T-helper 2 cell treated with Interferon-gamma antibody and Interleukin-4, amounts not matched to agents 100 ng/mL and 5 ng/mL, for 36 hours (primary cell): ENCODE measurements around the gene FRMPD2. TPM values are rescaled to one million over a fixed set of nuclear protein-coding genes. Genes with fewer than 3 reads are reported as not detected.

Experiments used
- intact Hi-C: fragments of 100-400 bp; cut with micrococcal nuclease; formaldehyde crosslinking; loops from one replicate; pipeline ENCODE4 v1.15.1; 2023
- total RNA-seq: library from RNA; stranded (reverse); gene quantifications from 2 replicates; pipeline ENCODE4 v1.2.3, GENCODE V29; 2022

The FRMPD2 gene, protein sequence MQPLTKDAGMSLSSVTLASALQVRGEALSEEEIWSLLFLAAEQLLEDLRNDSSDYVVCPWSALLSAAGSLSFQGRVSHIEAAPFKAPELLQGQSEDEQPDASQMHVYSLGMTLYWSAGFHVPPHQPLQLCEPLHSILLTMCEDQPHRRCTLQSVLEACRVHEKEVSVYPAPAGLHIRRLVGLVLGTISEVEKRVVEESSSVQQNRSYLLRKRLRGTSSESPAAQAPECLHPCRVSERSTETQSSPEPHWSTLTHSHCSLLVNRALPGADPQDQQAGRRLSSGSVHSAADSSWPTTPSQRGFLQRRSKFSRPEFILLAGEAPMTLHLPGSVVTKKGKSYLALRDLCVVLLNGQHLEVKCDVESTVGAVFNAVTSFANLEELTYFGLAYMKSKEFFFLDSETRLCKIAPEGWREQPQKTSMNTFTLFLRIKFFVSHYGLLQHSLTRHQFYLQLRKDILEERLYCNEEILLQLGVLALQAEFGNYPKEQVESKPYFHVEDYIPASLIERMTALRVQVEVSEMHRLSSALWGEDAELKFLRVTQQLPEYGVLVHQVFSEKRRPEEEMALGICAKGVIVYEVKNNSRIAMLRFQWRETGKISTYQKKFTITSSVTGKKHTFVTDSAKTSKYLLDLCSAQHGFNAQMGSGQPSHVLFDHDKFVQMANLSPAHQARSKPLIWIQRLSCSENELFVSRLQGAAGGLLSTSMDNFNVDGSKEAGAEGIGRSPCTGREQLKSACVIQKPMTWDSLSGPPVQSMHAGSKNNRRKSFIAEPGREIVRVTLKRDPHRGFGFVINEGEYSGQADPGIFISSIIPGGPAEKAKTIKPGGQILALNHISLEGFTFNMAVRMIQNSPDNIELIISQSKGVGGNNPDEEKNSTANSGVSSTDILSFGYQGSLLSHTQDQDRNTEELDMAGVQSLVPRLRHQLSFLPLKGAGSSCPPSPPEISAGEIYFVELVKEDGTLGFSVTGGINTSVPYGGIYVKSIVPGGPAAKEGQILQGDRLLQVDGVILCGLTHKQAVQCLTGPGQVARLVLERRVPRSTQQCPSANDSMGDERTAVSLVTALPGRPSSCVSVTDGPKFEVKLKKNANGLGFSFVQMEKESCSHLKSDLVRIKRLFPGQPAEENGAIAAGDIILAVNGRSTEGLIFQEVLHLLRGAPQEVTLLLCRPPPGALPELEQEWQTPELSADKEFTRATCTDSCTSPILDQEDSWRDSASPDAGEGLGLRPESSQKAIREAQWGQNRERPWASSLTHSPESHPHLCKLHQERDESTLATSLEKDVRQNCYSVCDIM (N-terminal part only)
- total RNA-seq = not detected in 2 replicates

DNA sequence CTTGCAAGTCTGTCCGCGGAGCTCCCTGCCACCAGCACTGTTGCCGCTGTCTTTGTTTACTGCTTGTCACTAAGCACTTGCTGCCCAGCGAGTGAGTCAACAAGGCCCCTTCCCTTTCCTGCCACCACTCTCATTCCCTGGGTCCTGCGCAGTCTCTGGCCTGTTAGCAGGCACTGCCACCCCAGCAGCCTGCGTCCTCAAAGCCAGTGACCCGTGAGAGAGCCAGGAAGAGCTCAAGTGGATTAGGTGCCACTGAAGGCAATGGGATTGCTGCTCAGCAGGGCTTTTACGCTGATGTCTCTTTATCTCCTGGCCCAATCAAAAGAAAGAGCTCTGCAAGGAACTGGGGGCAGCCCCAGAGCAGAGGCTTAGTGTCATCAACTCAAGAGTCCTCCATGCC is at the start of gene FRMPD2:
TSS of gene FRMPD2 (minus strand) at position 61 of the 400 bp plus-strand sequence. CDS start 129 bp downstream, outside the sequence.
- intact Hi-C loops = no loop called here

DNA sequence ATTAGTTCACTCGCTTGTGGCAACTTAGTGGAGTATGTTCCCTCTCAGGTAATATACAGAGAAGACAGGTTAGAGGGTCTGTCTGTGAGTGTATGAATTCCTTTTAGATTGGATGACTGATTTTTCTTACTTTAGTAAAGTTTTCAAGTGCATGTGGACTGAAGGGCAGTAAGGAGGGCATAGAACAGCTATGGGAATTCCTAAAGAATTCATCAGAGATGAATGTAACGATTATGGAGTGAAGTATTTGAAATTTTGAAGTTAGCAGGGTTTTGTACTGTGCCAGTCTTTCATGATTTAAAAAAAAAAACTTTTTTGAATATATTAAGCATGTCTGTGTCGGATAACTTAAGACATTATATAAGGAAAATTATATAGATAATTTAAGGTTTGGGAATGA is 47.5 kb upstream of the FRMPD2 start:
- intact Hi-C loops = no loop called here

DNA sequence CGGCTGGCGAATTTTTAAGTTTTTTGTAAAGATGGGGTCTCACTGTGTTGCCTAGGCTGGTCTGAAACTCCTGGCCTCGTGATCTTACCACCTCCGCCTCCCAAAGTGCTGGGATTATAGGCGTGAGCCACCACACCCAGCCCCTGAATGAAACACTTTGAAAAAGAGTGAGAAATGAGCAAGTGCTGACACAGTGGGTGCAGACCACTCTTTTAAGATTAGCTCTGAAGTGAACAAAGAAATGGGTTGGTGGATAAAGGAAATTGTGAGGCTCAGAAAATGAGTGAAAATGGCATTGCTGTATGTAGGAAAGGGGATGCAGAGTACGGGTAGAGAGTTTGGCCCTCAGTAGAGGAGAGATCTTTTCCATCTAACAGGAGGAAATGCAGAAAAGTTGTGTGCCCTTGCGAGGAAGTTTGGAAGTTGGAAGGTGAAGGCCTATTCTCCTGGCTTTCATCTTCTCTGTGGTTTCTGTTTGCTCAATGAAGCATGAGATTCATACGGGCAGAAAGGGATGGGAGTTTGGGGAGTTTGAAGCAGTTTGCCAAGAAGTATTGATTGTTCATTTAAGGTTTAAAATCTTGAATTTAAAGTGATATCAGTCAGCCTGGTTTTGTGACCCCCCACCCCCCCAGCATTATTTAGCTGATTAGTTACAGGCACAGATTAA is 43.0 kb upstream of the FRMPD2 start:
- intact Hi-C loops = no loop called here

DNA sequence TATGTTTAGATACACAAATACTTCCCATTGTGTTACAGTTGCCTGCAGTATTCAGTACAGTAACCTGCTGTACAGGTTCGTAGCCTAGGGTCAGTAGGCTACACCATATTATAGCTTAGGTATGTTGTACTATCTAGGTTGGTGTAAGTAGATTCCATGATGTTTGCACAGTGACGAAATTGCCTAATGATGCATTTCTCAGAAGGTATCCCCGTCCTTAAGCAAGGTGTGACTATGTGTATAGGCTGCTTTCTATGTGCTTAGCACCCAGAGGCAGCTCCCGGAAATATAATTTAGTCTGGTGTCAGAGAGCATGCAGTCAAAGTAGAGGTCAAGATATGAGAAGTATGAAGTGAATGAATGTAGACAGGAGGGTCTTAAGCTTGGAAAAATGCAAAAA is 41.7 kb upstream of the FRMPD2 start:
- intact Hi-C loops = no loop called here

DNA sequence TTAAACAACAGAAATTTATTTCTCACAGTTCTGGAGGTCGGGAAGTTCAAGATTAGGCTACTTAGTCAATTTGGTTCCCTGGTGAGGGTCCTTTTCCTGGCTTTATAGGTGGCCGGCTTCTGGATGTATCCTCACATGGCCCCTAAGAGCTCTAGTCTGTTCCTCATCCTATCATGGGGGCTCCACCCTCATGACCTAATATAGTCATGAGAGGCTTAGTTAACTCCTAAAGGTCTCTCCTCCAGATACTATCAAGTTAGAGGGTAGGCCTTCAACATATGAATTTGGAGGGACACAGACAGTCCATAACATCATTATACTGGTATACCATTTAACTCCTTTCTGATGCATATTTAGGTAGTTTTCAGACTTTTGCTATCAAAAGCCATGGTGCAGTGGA is 39.6 kb upstream of the FRMPD2 start:
- intact Hi-C loops = no loop called here

DNA sequence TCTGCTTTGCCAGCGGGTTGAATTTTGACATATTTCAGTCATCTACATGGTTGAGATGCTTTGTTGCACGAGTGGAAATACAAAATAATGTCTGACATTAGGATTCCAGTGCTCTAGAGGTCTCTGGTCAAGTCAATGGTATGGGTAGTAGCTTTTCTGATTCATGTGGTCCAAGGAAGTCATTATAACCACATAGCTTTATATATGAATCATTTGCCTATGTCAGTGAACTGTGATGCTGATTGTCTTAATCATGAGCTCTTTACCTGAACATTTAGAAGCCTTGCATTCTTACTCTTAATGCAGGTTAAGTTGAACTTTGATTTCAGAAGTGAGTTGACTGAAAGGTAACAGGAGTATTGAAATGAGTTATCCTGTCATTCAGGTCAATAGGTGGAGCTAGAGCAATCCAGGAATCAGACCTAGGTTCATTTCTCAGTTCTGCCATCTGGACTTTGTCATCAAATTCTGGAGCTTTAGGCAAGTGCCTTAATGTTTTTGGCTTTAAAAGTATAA is 35.3 kb upstream of the FRMPD2 start:
- intact Hi-C loops = loop anchor here (5.0 to 10.0 kb wide), 2 partner anchors 875 to 1228 kb away; partner anchors contain the start of genes ERCC6 and TMEM273

DNA sequence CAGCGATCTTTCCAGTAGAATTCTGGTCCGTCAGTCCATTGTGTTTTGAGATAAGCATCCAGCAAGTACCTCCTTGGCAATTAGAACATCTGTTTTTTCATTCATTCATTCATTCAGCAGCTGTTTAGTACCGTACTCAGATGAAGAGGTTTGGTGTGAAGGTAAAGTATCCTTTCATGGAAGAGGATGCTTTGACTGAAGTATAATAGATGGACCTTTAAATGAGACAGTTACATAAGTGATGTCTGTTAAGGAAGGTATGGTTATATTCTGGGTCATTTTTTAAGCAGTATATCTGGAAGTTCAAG is 33.2 kb upstream of the FRMPD2 start:
- intact Hi-C loops = loop anchor here (5.0 to 10.0 kb wide), 2 partner anchors 877 to 1230 kb away; partner anchors contain the start of genes ERCC6 and TMEM273

DNA sequence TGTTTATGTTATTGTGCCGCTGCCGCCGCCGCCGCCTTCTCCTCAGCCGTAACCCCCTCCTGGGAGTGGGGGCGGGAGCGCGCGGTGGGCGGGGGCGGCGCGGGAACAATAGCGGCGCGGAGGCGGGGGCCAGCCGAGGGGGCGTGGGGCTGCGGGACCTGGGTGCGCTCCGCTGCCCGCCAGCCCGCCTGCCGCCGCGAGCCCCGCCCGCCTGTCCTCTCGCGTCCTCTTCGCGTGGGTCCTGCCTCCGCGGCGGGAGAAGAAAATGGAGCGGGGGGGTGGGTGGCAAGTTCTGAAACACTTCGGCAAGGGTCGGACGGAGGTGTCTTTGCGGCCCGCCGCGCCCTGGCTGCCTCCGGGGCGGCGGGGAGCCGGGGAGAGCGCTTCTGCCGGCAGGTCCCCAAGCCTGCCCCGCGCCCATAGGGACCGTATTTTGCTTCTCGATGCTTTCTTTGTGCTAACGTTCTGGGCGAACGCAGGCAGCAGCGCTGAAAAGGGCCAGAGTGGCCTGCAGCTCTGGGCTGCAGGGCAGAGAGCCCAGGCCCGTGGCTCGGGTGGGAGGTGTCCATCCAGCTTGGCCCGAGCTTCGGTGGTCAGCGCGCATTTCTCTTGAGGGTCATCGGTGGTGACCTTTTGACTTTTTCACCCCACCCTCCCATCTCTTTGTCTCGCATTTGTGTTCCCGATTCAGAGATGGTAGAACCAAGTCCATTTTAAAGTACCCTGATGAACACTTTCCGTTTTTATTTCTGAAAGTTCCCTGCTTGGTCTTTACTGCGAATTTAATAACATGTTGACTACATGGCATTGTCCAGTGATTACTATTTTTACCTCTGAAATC is 32.6 kb upstream of the FRMPD2 start:
- intact Hi-C loops = loop anchor here (5.0 to 10.0 kb wide), 2 partner anchors 878 to 1230 kb away; partner anchors contain the start of genes ERCC6 and TMEM273

DNA sequence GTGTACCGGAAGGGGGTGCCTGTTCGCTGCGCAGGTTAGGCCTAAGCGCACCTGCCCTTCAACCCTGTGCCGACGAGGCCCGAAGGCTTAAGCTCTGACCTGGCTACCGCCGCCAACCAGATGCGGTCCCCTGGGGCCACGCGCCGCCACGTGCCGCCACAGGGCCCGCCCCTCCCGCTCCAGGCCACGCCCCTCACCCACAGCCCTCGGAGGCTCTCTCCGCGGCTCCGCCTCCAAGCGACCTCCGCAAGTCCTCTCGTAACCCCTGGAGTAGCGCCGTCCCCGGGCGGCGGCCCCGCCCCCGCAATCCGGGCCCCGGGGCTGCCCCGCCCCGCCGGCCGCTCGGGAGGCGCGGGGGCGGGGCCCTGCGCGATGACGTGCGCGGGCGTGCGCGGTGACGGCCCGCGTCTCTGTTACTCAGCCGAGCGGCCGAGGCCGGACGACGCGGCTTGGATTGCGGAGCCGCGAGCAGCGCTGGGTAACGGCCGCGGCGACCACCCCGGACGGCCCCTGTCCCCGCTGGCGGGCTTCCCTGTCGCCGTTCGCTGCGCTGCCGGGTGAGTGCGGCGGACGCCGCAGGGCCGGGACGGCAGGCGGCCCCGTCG is 31.9 kb upstream of the FRMPD2 start, which contains the start of gene MAPK8:
TSS of gene MAPK8 (plus strand) at position 413 of the 605 bp plus-strand sequence. CDS start 94,984 bp downstream, outside the sequence.
- intact Hi-C loops = loop anchor here (5.0 to 10.0 kb wide), 2 partner anchors 878 to 1231 kb away; partner anchors contain the start of genes ERCC6 and TMEM273

DNA sequence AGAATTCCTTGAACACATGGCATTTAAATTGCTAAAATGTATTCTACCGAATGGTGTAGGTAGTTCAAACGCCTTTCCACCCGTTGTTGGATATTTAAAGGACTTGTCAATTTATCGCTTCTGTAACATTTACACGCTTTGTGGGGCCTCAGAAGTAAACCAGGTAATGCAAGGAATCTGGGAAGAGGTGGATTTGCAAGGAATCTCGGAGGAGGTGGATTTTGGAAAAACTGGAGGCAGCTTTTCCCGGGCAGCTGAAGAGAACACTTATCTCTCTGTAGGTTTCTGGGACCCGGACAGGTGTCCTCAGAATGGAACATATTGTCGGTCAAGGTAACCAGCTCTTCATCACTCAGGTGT is 31.4 kb upstream of the FRMPD2 start:
- intact Hi-C loops = loop anchor here (5.0 to 10.0 kb wide), 2 partner anchors 879 to 1231 kb away; partner anchors contain the start of genes ERCC6 and TMEM273

DNA sequence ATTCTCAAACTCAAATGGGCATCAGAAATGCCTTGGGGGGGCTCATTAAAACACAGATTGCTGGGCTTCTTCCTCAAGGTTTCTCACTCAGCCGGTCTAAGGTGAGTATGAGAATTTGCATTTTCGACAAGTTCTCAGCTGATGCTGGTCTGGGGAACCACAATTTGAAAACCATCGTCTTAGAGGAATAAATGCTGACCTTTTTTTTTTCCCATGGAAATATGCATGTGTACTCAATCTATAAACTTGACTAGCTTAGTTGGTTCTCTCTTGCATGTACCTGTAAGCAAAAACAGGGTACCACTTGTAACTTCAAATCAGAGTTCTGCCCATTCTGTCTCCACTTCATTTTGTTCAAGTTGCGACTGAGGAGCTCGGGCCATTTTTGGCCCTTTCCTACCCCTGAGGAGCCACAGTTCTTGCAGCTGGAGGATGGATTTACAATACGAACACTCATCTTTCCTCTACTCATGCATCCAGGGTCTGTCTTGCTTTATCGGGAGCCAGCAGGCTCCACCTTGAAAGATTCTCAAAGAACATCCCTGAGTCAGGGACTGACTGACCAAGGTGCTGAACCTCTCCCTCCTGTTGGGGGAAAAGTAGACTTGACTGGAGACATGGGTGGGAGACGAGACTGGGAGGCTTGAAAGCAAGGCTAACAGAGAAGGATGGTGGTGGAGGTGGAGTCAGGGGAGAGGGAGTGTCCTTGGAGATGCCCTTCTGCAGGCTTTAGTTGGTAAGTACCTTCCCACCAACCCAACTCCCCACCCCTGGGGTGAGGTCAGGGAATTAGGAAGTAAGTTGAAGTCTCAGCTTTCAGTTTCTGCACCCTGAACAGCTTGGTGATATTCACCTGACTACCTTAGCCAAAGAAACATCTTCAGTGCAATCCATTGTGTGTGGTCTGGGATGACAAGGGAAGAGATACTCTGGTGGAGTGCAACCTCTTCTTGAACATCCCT is 28.3 kb upstream of the FRMPD2 start:
- intact Hi-C loops = loop anchor here (10.0 kb wide), 1 partner anchor 882 kb away; the partner anchor contains the start of gene TMEM273

DNA sequence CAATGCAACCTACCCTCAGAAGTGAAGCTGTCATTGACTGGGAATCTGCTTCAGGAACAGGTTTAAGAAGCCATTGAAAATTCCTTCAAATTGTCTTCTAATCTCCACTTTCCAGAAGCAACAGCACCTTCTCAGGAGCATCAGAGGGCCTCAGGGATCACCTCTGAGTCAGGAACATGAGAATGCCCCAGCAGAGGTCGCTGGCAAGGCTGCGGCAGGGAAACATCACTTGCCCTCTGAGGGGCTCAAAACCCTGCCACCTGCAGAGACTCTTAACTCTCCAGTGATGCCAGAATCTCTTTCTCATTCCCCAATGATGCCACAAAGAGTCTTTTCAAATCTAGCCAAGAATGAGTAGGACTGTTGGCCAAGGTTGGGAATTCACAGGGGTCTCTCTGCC is 26.1 kb upstream of the FRMPD2 start:
- intact Hi-C loops = loop anchor here (10.0 kb wide), 1 partner anchor 884 kb away; the partner anchor contains the start of gene TMEM273

DNA sequence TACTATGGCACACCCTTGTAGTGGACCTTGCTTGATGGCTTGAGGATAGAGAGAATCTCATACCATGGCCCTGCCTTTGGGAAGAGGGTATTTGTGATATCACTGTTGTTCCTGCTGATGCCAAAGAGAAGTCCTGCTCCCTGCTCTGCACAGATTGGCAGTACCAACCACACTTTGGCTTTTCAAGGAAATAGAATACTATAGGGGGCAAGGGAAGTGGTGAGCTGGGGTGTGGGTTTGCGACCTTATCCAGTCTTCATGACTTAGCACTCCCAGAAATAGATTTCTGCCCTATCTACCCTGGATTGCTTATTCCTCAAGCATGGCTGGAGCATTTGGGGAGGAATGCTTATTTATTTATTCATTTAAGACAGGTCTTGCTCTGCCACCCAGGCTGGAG is 25.2 kb upstream of the FRMPD2 start:
- intact Hi-C loops = loop anchor here (10.0 kb wide), 1 partner anchor 885 kb away; the partner anchor contains the start of gene TMEM273

DNA sequence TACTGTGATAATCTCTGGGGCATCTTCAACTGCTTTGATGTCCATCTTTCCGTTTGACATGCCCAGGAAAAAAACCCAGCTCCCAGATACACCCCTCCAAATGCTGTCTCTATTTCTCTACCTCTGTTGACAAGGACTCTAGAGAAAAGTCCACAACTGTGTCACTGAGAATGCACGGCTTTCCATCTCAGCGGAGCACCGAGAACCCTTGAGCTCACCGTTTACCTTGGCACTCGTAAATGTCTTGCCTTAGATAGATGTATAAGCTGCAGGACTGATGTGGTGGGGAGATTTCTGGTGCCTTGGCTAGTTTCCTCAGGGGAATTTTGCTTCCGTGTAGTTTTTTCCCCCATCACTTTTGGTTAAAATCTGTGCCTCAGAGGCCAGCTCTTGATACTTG is 24.6 kb upstream of the FRMPD2 start:
- intact Hi-C loops = no loop called here

DNA sequence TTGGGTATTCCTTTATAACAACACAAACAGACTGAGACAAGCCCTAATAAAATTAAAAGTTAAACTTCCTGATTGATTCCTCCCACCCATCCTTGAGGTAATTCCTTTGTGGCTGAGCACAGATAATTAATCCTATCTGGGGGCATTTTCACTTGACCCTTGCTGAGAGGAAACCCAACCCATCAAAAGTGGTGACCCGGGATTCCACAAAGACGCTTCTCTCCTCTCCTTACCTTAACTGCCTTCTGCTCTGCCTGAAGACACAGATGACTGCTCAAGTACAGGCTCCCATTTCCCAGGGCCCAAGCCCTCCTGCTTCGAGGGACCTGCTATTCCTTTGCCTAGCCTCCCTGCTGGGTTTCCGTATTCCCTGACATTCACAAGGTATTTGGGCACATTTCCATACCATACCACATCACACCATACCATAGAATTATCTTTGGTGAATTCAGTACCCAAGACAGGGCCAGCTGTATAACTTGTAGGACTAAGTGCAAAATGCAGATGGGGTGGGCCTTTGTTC is 22.1 kb upstream of the FRMPD2 start:
- intact Hi-C loops = no loop called here

DNA sequence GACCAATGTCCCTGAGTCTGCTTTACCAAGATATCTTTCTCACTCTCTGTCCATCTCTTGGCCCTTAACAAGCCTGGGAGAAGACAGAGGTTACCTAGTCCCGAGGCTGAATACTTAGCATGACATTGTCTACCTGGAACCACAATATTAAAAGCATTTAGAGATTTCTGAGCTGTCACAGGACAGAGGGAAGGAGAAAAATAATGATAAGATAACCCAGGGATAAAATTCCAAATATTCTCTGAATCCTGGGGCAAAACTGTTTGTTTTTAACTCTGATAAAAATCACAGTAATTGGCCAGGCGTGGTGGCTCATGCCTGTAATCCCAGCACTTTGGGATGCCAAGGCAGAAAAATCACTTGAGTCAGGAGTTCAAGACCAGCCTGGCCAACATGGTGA is 19.9 kb upstream of the FRMPD2 start:
- intact Hi-C loops = no loop called here

DNA sequence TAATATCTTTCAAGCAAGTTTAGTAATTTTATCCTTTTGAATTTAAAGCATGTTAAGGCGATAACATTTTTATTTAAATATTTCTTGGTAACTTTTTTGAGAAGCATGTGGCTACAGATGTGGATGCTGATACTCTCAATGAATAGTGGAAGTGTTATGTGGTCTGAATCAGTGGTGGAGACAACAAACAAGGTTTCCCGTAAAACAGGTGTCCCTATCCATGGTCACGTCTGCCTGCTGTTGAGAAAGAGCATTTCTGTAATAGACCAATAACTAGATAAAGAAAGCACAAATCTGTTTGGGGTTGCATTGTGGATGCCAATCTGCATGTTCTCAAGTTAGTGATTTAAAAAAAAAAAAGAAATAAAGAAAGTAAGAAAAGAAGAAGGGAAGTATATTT is 18.1 kb upstream of the FRMPD2 start:
- intact Hi-C loops = no loop called here
